Testis (tissue), 3 donors: Measurements from ENCODE around the gene CAMK2G. TPM values are rescaled to one million over a fixed set of nuclear protein-coding genes. Genes with fewer than 3 reads are reported as not detected.
"Not testable (repeated sequence)": the region's sequence is repeated elsewhere in the genome, so short reads cannot be mapped to it uniquely, and the experiment has no call there.

ENCODE experiments used
- DNase-seq: peaks from one replicate; pipeline ENCODE4 v3.0.0-alpha.2; 2019
- H3K27ac ChIP-seq, 2 donors: fragments of 200-600 bp; sonication (generic); one replicate each; pipeline ENCODE4 v1.5.1; 2019
- H3K27me3 ChIP-seq: fragments of 200-600 bp; sonication (generic); one replicate; pipeline ENCODE4 v1.5.1; 2019
- H3K36me3 ChIP-seq: fragments of 200-600 bp; sonication (generic); one replicate; pipeline ENCODE4 v1.5.1; 2017; ENCODE audit warnings: low read depth; ENCODE audit errors: missing control alignments
- H3K4me1 ChIP-seq: fragments of 200-600 bp; sonication (generic); one replicate; pipeline ENCODE4 v1.5.1; 2019
- H3K4me3 ChIP-seq, 2 donors: fragments of 200-600 bp; sonication (generic); one replicate each; pipeline ENCODE4 v1.5.1; 2017 to 2019
- H3K9me3 ChIP-seq: fragments of 200-600 bp; sonication (generic); one replicate; pipeline ENCODE4 v1.5.1; 2017
- CTCF ChIP-seq, 3 experiments: fragments of 450-650 bp in 2 of 3; fragments of 200-600 bp in 1 of 3; sonication (generic) in 1 of 3; IDR thresholded peaks; one replicate each; pipeline ENCODE4 v1.5.1; 2016 to 2019; ENCODE audit warnings: antibody characterized with exemption in 3 of 3, mild to moderate bottlenecking in 2 of 3, moderate library complexity in 1 of 3
- POLR2A ChIP-seq: fragments of 450-650 bp; IDR thresholded peaks from one replicate; pipeline ENCODE4 v1.6.1; 2017; ENCODE audit warnings: antibody characterized with exemption, mild to moderate bottlenecking, moderate library complexity
- WGBS, 2 donors: methylation state at CpG; one replicate each; pipeline ENCODE4 v1.1.5; 2018; 5-methylcytosine and 5-hydroxymethylcytosine counted together
- intact Hi-C: fragments of 100-400 bp; cut with DNase I; formaldehyde crosslinking; loops from one replicate; pipeline ENCODE4 v1.15.1; 2023; ENCODE audit warnings: low total_unique reads
- polyA plus RNA-seq: library from polyadenylated mRNA; stranded (reverse); fragments of 350-450 nt; fragmentation: Illumina TruSeq; extraction: RNeasy Lipid Tissue Mini Kit (QIAGEN cat#74804); gene quantifications from one replicate; pipeline ENCODE4 v1.2.3, GENCODE V29; 2014; ENCODE audit warnings: low read depth, low replicate concordance; ENCODE audit not compliant: insufficient read depth
- total RNA-seq, 2 donors: library from RNA; depleted of rRNA; stranded (reverse); fragments of >200 nt; gene quantifications; one replicate each; pipeline ENCODE4 v1.2.3, GENCODE V29; 2016

CAMK2G gene
- total and polyA plus RNA-seq, 3 donors from 2014 or later, result 16.5 to 29.7 (median 25.4) TPM

- H3K27me3 ChIP-seq, result no peaks in the 10 kb centered on the region
- no peaks in the 10 kb centered on the region for H3K4me1 ChIP-seq
- no peaks in the 10 kb centered on the region for H3K9me3 ChIP-seq
- no peak for DNase-seq
- TF ChIP-seq POLR2A (no peak), CTCF (IDR thresholded peaks at IDR 0.05) (no peak)
- no peak overlapping the region for H3K4me3 ChIP-seq
- WGBS, 2 donors, result 73 to 95% methylated on average over 1 of the region's 1 CpG
- intact Hi-C loops, result no loop called here
- H3K36me3 ChIP-seq, result no peaks in the 10 kb centered on the region
- no peak overlapping the region for H3K27ac ChIP-seq
Measured at GRCh38 chr10:73897693-73898092, 23.3 kb upstream of the CAMK2G start.

- DNase-seq, H3K4me3 ChIP-seq, H3K27ac ChIP-seq, H3K4me1 ChIP-seq, H3K27me3 ChIP-seq, intact Hi-C loops, H3K36me3 ChIP-seq, H3K9me3 ChIP-seq: not testable (repeated sequence)
- 95 to 97% methylated on average over 9 of the region's 9 CpGs for WGBS, 2 donors
Measured at GRCh38 chr10:73895381-73895780, 21.0 kb upstream of the CAMK2G start.

- Histone ChIP-seq H3K36me3 (no peaks in the 10 kb centered on the region), H3K4me3 (no peak overlapping the region), H3K9me3 (no peaks in the 10 kb centered on the region), H3K27ac (no peak overlapping the region), H3K4me1 (no peaks in the 10 kb centered on the region), H3K27me3 (no peaks in the 10 kb centered on the region)
- intact Hi-C loops, result no loop called here
- no peak for TF ChIP-seq CTCF (IDR thresholded peaks at IDR 0.05)
- no peak for TF ChIP-seq POLR2A
- no peak for DNase-seq
- WGBS, 2 donors, result 68 to 86% methylated on average over 6 of the region's 6 CpGs
Measured at GRCh38 chr10:73894245-73894971, 20.1 kb upstream of the CAMK2G start.

- TF ChIP-seq POLR2A (no peak), CTCF (IDR thresholded peaks at IDR 0.05) (no peak)
- peaks cover 7% of the 10 kb centered on the region for H3K4me1 ChIP-seq
- intact Hi-C loops, result no loop called here
- no peak overlapping the region for H3K4me3 ChIP-seq
- 79 to 84% methylated on average over 8 of the region's 8 CpGs for WGBS, 2 donors
- no peaks in the 10 kb centered on the region for H3K36me3 ChIP-seq
- H3K9me3 ChIP-seq, result no peaks in the 10 kb centered on the region
- H3K27me3 ChIP-seq, result no peaks in the 10 kb centered on the region
- H3K27ac ChIP-seq, result no peak overlapping the region
- DNase-seq, result no peak
Measured at GRCh38 chr10:73893426-73893825, 19.1 kb upstream of the CAMK2G start.

GRCh38 chr10:73892310-73893030 is 18.1 kb upstream of the CAMK2G start:
- peaks cover 15% of the 10 kb centered on the region for H3K4me1 ChIP-seq
- H3K27me3 ChIP-seq, result no peaks in the 10 kb centered on the region
- no peak overlapping the region for H3K4me3 ChIP-seq
- no peaks in the 10 kb centered on the region for H3K9me3 ChIP-seq
- 57 to 69% methylated on average over 10 of the region's 10 CpGs for WGBS, 2 donors
- no peak overlapping the region for H3K27ac ChIP-seq
- no peaks in the 10 kb centered on the region for H3K36me3 ChIP-seq
- no peak for TF ChIP-seq CTCF (IDR thresholded peaks at IDR 0.05)
- no peak for TF ChIP-seq POLR2A
- intact Hi-C loops, result no loop called here
- no peak for DNase-seq
